Colonic mucosa (tissue), 4 donors: ENCODE measurements around the gene GALNT10. TPM values are rescaled to one million over a fixed set of nuclear protein-coding genes. Genes with fewer than 3 reads are reported as not detected.

Experiments
- DNase-seq: peaks from one replicate; pipeline ENCODE4 v3.0.0-alpha.2; 2020
- H3K27ac ChIP-seq: fragments of 200-600 bp; one replicate; pipeline ENCODE4 v1.8.0; 2021
- H3K27me3 ChIP-seq: fragments of 200-600 bp; one replicate; pipeline ENCODE4 v1.8.0; 2021
- H3K36me3 ChIP-seq: fragments of 200-600 bp; one replicate; pipeline ENCODE4 v1.8.0; 2021
- H3K4me1 ChIP-seq: fragments of 200-600 bp; one replicate; pipeline ENCODE4 v1.8.0; 2021; ENCODE audit warnings: mild to moderate bottlenecking
- H3K4me3 ChIP-seq: fragments of 200-600 bp; one replicate; pipeline ENCODE4 v1.8.0; 2021
- H3K9ac ChIP-seq, 2 donors: one replicate each; pipeline ENCODE4 v1.7.0; 2013; ENCODE audit warnings: control low read depth in 2 of 2, low read depth in 2 of 2, low read length in 2 of 2
- H3K9me3 ChIP-seq: fragments of 200-600 bp; one replicate; pipeline ENCODE4 v1.8.0; 2021
- intact Hi-C: fragments of 100-400 bp; cut with DNase I; formaldehyde crosslinking; loops from one replicate; pipeline ENCODE4 v1.14.1; 2022
- total RNA-seq, 2 donors: library from RNA; stranded (reverse); fragmentation: NEBNext Ultra II Directional in 1 of 2; extraction: Animal tissue kit (Norgen Biotek cat#: 25700) in 1 of 2; gene quantifications; one replicate each; pipeline ENCODE4 v1.2.1, GENCODE V29; 2021
- TF ChIP-seq, protein P1 (sequence below): fragments of 200-600 bp; IDR thresholded peaks from one replicate; pipeline ENCODE4 v1.8.0; 2022; ENCODE audit warnings: antibody characterized with exemption, mild to moderate bottlenecking
- donor health status: healthy.
- donor health status: DM: no; HTN: no; CAD: no.
- donor health status: DM: no; HTN: no; CAD: no.

Gene GALNT10
- total RNA-seq, 2 donors from 2014 or later: 40.0 to 46.7 TPM

DNA sequence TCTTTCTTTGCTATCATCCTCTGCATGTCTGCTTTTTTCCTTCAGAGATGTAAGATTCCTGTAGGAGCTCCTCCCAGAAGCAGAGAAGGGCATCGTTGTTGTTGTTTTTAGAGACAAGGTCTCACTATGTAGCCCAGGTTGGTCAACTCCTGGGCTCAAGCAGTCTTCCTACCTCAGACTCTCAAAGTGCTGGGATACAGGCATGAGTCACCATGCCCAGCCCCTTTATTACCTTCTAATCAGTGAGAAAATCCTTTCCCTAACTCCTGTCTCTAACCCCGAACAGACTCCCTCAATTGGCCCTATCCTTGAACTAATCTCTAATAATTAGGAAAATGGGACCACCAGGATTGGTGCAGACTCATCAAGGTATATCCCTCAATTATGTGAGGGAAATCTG is 64.4 kb downstream of the GALNT10 start:
- no peak overlapping the region for H3K9ac ChIP-seq
- TF ChIP-seq, protein P1, sequence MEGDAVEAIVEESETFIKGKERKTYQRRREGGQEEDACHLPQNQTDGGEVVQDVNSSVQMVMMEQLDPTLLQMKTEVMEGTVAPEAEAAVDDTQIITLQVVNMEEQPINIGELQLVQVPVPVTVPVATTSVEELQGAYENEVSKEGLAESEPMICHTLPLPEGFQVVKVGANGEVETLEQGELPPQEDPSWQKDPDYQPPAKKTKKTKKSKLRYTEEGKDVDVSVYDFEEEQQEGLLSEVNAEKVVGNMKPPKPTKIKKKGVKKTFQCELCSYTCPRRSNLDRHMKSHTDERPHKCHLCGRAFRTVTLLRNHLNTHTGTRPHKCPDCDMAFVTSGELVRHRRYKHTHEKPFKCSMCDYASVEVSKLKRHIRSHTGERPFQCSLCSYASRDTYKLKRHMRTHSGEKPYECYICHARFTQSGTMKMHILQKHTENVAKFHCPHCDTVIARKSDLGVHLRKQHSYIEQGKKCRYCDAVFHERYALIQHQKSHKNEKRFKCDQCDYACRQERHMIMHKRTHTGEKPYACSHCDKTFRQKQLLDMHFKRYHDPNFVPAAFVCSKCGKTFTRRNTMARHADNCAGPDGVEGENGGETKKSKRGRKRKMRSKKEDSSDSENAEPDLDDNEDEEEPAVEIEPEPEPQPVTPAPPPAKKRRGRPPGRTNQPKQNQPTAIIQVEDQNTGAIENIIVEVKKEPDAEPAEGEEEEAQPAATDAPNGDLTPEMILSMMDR: no peak
- intact Hi-C loops: no loop called here
- H3K4me1 ChIP-seq: no peaks in the 10 kb centered on the region
- H3K9me3 ChIP-seq: no peaks in the 10 kb centered on the region
- H3K27ac ChIP-seq: no peak overlapping the region
- no peaks in the 10 kb centered on the region for H3K36me3 ChIP-seq
- no peak overlapping the region for H3K4me3 ChIP-seq
- H3K27me3 ChIP-seq: no peaks in the 10 kb centered on the region
- DNase-seq: no peak

DNA sequence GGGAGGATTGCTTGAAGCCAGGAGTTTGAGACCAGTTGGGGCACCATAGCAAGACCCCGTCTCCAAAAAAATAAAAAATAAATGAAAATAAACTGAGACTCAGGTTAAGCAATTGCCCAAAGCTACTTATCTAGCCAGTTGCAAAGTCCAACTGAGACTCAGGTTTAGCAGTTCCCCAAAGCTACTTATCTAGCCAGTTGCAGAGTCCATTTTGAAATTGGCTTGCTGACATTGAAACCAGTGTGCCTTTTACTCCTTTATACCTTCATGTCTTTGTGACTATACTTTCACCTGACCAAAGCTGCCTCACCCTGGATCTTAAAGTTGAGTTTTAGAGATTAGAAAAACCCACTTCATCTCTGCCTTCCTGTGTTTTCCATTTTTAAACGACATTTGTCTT is 66.5 kb downstream of the GALNT10 start:
- H3K9ac ChIP-seq: no peak overlapping the region

DNA sequence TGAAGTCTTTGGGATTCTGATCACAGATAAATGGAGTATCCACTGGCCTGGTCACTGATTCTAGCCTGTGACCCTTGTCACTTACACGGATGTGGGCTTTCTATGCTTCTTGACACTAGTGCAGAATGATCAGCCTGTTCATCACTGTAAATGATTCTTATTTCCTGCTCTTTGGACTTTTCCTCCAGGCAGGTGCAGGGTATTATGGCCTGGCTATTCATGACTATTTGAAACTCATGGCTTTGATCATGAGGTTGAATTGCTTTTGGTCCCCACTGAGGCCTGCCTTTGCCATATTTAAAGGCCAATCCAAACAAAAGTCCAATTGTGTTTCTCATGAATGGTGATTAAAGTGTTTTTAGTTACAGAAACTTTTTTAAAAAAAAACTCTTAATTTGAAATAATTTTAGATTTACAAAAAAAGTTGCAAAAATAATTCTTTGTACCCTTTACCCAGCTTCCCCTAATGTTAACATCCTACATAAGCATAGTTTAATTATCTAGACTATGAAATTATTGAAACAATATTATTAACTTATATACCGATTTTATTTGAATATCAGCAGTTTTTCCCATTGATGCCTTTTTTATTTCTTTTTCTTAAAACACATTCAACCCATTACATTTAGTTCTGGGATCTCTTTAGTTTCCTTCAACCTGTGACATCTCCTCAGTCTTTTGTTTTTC is 68.1 kb downstream of the GALNT10 start:
- TF ChIP-seq, protein P1: no peak
- Histone ChIP-seq H3K4me3 (no peak overlapping the region), H3K4me1 (no peaks in the 10 kb centered on the region), H3K36me3 (no peaks in the 10 kb centered on the region), H3K27ac (no peak overlapping the region), H3K9me3 (no peaks in the 10 kb centered on the region), H3K9ac (no peak overlapping the region), H3K27me3 (no peaks in the 10 kb centered on the region)
- intact Hi-C loops: no loop called here
- DNase-seq: no peak

More for the DNA sequence above, 66.5 kb downstream of the GALNT10 start:
- H3K27ac ChIP-seq: no peak overlapping the region
- no peaks in the 10 kb centered on the region for H3K36me3 ChIP-seq
- H3K27me3 ChIP-seq: no peaks in the 10 kb centered on the region
- intact Hi-C loops: no loop called here
- H3K4me3 ChIP-seq: no peak overlapping the region
- TF ChIP-seq, protein P1: no peak
- H3K4me1 ChIP-seq: no peaks in the 10 kb centered on the region
- no peaks in the 10 kb centered on the region for H3K9me3 ChIP-seq
- no peak for DNase-seq

DNA sequence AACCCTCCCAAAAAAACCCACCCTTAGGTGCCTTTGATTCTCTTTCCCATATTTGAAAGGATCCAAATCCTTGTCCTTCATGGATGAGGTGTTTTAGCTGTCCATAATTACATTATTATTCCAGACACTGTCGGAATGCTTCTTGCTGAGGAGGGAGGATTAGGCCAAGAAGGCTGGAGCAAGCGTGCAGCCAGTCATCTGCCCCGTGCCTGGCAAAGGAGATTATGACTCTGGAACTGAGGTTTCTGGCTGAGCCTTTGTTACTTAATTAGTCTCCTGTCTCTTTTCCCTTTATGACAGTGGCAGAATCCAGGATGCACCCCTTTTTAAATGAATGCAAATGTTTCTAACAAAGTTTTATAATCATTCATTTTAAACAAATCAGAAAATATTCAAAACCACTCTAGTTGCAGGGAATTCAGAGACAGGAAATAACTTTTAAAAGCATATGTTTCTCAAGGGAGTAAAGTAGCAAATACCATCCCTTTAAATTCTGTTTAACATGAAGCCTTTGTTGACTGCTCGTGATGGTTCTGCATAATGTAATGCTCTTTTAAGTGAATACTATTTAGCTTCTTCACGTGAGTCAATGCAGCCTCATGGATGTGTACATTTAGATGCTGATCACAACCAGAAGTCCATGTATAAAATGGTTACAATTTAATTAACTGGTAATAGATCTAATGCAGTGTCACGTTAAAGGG is 69.8 kb downstream of the GALNT10 start:
- H3K4me1 ChIP-seq: no peaks in the 10 kb centered on the region
- no peaks in the 10 kb centered on the region for H3K36me3 ChIP-seq
- intact Hi-C loops: no loop called here
- no peaks in the 10 kb centered on the region for H3K9me3 ChIP-seq
- TF ChIP-seq, protein P1: no peak
- no peak overlapping the region for H3K9ac ChIP-seq
- DNase-seq: no peak
- H3K27ac ChIP-seq: no peak overlapping the region
- H3K4me3 ChIP-seq: no peak overlapping the region
- H3K27me3 ChIP-seq: no peaks in the 10 kb centered on the region

DNA sequence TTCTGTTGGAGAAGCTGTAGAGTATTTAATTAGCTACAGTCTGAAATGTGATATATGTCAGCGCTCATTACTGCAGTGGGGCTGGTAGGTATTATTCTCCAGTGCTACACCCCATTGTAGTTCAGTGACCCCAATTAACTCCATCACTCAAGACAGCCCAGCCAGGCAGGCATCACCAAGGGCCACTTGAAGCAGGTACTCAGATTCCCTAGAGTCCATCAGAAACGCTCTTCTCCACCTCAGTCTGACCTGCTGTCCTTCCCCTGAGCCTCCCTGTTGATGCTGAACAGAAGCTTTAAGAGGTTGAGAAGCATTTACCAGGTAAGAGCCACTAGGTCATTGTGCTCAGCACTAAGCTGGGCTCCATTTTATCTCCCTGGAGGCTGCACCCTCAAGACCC is 71.8 kb downstream of the GALNT10 start:
- no peak overlapping the region for H3K4me3 ChIP-seq
- H3K27me3 ChIP-seq: no peaks in the 10 kb centered on the region
- H3K9me3 ChIP-seq: no peaks in the 10 kb centered on the region
- DNase-seq: no peak
- H3K27ac ChIP-seq: no peak overlapping the region
- no peaks in the 10 kb centered on the region for H3K4me1 ChIP-seq
- no peak overlapping the region for H3K9ac ChIP-seq
- TF ChIP-seq, protein P1: no peak
- intact Hi-C loops: no loop called here
- no peaks in the 10 kb centered on the region for H3K36me3 ChIP-seq
